Upper lobe of left lung (tissue), 4 donors: Measurements from ENCODE around the gene PTCH2.

ENCODE experiments used
- CTCF ChIP-seq, 6 experiments: fragments of 450-650 bp in 4 of 6; fragments of 200-600 bp in 2 of 6; sonication (generic) in 2 of 6; IDR thresholded peaks; one replicate each; pipeline ENCODE4 v1.5.1; 2016 to 2019; ENCODE audit warnings: antibody characterized with exemption in 6 of 6
- POLR2A ChIP-seq, 4 donors: fragments of 450-650 bp; IDR thresholded peaks; one replicate each; pipeline ENCODE4 v1.5.1; 2016 to 2017; ENCODE audit warnings: antibody characterized with exemption in 4 of 4, mild to moderate bottlenecking in 2 of 4
- POLR2AphosphoS5 ChIP-seq, 2 donors: sonication (generic); formaldehyde crosslinking; IDR thresholded peaks; one replicate each; pipeline ENCODE4 v1.5.1; 2017; ENCODE audit warnings: antibody characterized with exemption in 2 of 2

- TF ChIP-seq POLR2A (IDR thresholded peaks at IDR 0.05) (no peak), CTCF (IDR thresholded peaks at IDR 0.05) (no peak), POLR2AphosphoS5 (IDR thresholded peaks at IDR 0.05) (no peak)
Observed at GRCh38 chr1:44831516-44831915, 11.5 kb downstream of the PTCH2 start.
